RKO (cell line): ENCODE measurements around the gene CFP.
A peak's percentile ranks its signal among the peaks of the same experiment; 100 is the strongest.
"Not testable (repeated sequence)": the region's sequence is repeated elsewhere in the genome, so short reads cannot be mapped to it uniquely, and the experiment has no call there.

Experiments used
- DNase-seq: peaks from one replicate; pipeline ENCODE4 v3.0.0-alpha.2; 2016; ENCODE audit warnings: low spot score

CFP gene

GRCh38 chrX:47603125-47603524 is 26.6 kb downstream of the CFP start:
- DNase-seq, result not testable (repeated sequence)

GRCh38 chrX:47597222-47597621 is 32.5 kb downstream of the CFP start:
- no peak for DNase-seq

GRCh38 chrX:47596256-47596655 is 33.5 kb downstream of the CFP start:
- DNase-seq, result no peak

GRCh38 chrX:47595716-47596251 is 33.9 kb downstream of the CFP start:
- DNase-seq, result no peak

GRCh38 chrX:47593522-47593921 is 36.2 kb downstream of the CFP start:
- DNase-seq, result no peak

GRCh38 chrX:47590984-47591383 is 38.7 kb downstream of the CFP start:
- no peak for DNase-seq

GRCh38 chrX:47587906-47588735 is 41.6 kb downstream of the CFP start:
- DNase-seq, result no peak

GRCh38 chrX:47587091-47587891 is 42.4 kb downstream of the CFP start:
- DNase-seq, result no peak

- DNase-seq, result no peak
These were observed 43.5 kb downstream of the CFP start for GRCh38 chrX:47586043-47586787.

GRCh38 chrX:47585273-47585672 is 44.5 kb downstream of the CFP start:
- no peak for DNase-seq

GRCh38 chrX:47584714-47585113 is 45.0 kb downstream of the CFP start:
- peak; percentile 43 for DNase-seq

- DNase-seq, result no peak
These were observed 46.4 kb downstream of the CFP start for GRCh38 chrX:47583240-47583861.

GRCh38 chrX:47581731-47582647 is 47.7 kb downstream of the CFP start, which contains the start of gene TIMP1:
Gene TIMP1, plus strand, starts transcription at chrX:47582436. Its CDS starts 980 bp downstream, at chrX:47583416.
- peak; percentile 97 for DNase-seq

- DNase-seq, result peak; percentile 59
These were observed 50.2 kb downstream of the CFP start for GRCh38 chrX:47579537-47579936.

- DNase-seq, result no peak
These were observed 51.0 kb downstream of the CFP start for GRCh38 chrX:47578692-47579091.

GRCh38 chrX:47577901-47578300 is 51.8 kb downstream of the CFP start:
- DNase-seq, result no peak

GRCh38 chrX:47577424-47577823 is 52.3 kb downstream of the CFP start:
- DNase-seq, result no peak

- DNase-seq, result no peak
These were observed 53.5 kb downstream of the CFP start for GRCh38 chrX:47576021-47576898.

- DNase-seq, result no peak
These were observed 55.0 kb downstream of the CFP start for GRCh38 chrX:47574547-47575301.
